ENCODE data around the gene RING1. TPM values are rescaled to one million over a fixed set of nuclear protein-coding genes. Genes with fewer than 3 reads are reported as not detected.

Gene RING1
- total RNA-seq (10 to 100 TPM; 27.9 to 28.2 TPM), total RNA-seq (27.7 to 50.5 reads per million in 2 donors)

DNA sequence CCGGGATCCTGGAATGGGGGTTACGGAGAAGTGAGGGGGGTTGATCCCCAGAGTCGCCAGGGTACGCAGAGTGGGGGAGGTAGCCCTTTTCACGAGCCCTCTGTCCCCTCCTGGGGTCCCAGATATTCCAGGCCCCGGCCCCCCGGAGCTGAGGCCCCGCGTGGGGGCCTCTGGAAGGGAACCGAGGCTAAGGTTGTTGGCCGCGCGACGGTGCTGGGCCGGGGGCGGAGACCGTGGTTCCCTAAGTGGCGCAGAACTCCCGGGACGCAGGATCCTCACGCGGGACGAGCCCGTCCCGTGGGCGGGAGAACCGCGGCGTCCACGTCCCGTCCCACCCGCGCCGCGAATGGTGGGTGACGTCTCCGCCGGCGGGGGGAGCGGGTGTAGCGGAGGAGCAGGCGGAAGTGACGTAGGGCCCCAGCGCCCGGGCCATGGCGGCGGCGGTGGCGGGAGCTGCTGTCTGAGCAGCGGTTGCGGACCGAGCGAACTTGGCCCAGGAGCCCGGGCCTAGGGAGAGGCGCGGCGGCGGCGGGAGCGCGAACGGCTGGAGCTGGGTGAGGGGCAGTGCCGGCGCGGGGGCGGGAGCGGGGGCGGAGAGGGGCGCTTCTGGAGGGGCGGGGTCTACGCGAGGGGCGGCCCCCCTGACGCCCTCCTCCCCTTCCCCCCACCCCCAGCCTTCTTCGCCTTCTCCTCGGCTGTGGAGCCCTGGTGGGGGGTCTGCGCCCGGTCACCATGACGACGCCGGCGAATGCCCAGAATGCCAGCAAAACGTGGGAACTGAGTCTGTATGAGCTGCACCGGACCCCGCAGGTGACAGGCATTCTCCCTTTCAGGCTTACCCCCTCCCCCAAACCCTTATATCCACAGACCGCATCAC is at the start of gene RING1:
Gene RING1, plus strand, starts transcription at position 410 of the 877 bp plus-strand sequence. Its CDS starts 323 bp downstream, at position 733.
- DNase-seq, result peak; percentile 81 to 89 (median 82)
- H3K27me3 Mint-ChIP-seq, result peaks cover 14% of the 10 kb centered on the region
- peak within 1 kb of the TSS; percentile 90 for H3K27ac Mint-ChIP-seq
- H3K9me3 ChIP-seq (ENCODE audit: control insufficient read depth, low read length, poor library complexity, severe bottlenecking), result no peaks in the 10 kb centered on the region
- H3K36me3 Mint-ChIP-seq (ENCODE audit: low read depth), result peaks cover 4% of the 10 kb centered on the region
- H3K4me3 Mint-ChIP-seq, result peak within 1 kb of the TSS; percentile 96
- peak; percentile 66 for ATAC-seq
- H3K4me1 Mint-ChIP-seq, result peaks cover 51% of the 10 kb centered on the region

DNA sequence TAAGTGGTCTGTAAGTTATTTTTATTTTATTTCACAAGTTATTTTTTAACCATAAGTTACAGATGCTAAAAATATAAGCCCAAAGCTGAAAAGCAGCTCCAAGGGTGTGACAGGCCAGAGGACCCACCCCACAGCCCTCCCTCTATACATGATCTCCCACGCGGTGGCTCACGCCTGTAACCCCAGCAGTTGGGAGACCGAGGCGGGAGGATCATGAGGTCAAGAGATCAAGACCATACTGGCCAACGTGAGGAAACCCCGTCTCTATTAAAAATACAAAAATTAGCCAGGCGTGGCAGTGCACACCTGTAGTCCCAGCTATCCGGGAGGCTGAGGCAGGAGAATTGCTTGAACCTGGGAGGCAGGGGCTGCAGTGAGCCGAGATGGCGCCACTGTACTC is 48.2 kb upstream of the RING1 start:
- H3K36me3 Mint-ChIP-seq (ENCODE audit: low read depth), result no peaks in the 10 kb centered on the region
- peaks cover 11% of the 10 kb centered on the region for H3K4me1 Mint-ChIP-seq
- no peak for ATAC-seq
- H3K9me3 ChIP-seq (ENCODE audit: control insufficient read depth, low read length, poor library complexity, severe bottlenecking), result no peaks in the 10 kb centered on the region
- H3K4me3 Mint-ChIP-seq, result no peak overlapping the region
- H3K27ac Mint-ChIP-seq, result no peak overlapping the region
- H3K27me3 Mint-ChIP-seq, result peaks cover 19% of the 10 kb centered on the region
- DNase-seq, result no peak

DNA sequence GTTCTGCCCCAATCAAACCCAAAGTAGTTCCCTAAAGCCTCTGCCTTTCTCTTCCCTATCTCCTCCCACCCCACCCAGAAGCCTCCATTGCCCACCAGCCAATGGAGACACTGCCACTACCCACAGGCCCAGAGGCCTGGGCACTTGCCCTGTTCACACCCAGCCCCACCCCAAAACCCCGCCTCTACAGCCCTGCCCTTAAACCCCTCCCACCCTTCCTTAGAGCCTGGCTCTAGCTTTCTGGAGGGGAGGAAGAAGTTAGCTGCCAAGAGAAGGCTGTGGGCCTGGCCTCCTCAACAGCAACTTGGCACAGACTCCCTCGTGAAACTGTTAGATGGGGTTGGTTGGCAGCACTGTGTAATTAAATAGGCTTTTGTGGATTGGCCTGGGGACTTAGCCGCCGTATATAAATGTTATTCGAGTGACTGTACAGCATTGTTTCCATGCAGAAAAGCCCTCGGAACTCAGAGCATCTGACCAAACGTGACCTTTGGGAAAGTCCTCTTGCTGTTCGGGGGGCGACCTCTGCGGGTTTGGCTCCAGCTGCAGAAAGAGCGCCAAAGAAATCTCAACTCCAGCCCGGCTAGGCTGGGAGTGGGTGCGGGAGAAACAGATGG is 47.5 kb upstream of the RING1 start:
- Mint-ChIP-seq H3K4me1 (peaks cover 13% of the 10 kb centered on the region), H3K27me3 (peaks cover 23% of the 10 kb centered on the region), H3K36me3 (ENCODE audit: low read depth) (no peaks in the 10 kb centered on the region), H3K27ac (no peak overlapping the region), H3K4me3 (peak overlapping the region; percentile 92)
- ATAC-seq (no peak), DNase-seq (no peak)
- H3K9me3 ChIP-seq (ENCODE audit: control insufficient read depth, low read length, poor library complexity, severe bottlenecking), result no peaks in the 10 kb centered on the region

DNA sequence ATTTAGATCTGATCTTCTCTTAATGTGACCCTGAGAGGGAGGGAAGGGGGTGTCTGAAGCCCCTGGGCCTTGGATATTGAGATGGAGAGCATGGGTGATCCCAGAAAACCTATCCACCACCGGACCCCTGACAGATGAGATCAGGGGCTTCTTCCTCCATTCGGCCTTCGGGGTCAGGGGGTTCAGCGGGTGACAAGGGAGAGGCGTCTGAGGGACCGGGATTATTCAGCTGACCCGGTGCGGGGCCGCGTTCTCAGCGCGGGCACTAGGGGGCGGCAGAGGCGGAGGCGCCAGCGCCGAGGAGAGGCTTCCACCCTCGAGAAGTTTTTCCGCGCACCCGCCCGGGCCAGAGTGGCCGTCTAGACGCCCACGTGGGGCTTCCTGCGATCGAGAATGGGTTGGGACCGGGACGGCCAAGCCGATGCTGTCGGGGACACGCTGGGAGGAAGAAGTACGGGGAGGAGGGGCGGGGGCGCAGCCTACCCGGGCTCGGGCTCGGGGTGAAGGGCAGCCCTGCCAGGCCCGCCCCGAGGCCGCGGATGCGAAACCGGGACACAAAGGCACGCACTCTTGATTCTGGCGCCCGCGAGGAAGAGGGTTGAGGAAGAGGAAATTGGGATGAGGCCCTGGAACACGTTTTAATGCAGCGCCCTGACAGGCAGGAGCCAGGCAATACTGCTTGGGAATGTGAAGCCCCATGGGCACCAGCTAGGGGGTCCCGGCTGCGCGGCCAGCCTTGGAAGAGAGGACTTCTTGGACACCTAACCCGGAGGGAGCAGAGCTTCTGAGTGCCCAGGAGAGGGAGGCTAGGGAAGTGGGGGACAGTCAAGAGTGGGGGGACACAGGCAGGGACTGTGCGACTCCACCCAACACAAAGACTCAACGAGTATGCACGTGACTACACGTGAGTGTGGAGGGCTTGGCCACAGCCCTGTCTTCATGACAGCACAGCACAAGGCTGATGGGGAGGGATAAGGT is 46.7 kb upstream of the RING1 start:
- no peaks in the 10 kb centered on the region for H3K9me3 ChIP-seq (ENCODE audit: control insufficient read depth, low read length, poor library complexity, severe bottlenecking)
- H3K4me1 Mint-ChIP-seq, result peaks cover 13% of the 10 kb centered on the region
- H3K27me3 Mint-ChIP-seq, result peaks cover 22% of the 10 kb centered on the region
- peak; percentile 98 for ATAC-seq
- peak; percentile 71 to 84 (median 75) for DNase-seq
- H3K36me3 Mint-ChIP-seq (ENCODE audit: low read depth), result no peaks in the 10 kb centered on the region
- H3K4me3 Mint-ChIP-seq, result peak overlapping the region; percentile 92
- H3K27ac Mint-ChIP-seq, result no peak overlapping the region

DNA sequence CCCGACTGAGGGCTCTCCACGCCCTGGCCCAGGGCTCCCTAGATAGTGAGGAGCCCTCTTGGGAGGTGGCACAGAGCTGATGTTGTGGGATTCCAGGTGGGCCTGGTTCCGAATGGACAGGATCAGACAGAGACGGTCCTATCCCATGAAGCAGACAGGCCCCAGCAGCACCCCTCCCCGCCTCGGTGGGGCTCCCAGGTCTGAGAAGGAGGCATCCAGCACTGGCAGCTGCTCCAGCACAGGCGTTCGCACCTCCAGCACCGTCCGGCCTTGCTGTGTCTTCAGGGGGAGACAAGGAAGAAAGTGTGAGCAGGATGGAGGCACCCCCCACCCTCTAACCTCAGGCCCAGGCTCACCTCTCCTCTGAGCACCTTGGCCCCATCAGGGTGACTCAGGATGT is 44.8 kb upstream of the RING1 start:
- no peaks in the 10 kb centered on the region for H3K9me3 ChIP-seq (ENCODE audit: control insufficient read depth, low read length, poor library complexity, severe bottlenecking)
- H3K36me3 Mint-ChIP-seq (ENCODE audit: low read depth), result no peaks in the 10 kb centered on the region
- ATAC-seq, result no peak
- DNase-seq, result no peak
- no peak overlapping the region for H3K27ac Mint-ChIP-seq
- no peak overlapping the region for H3K4me3 Mint-ChIP-seq
- peaks cover 16% of the 10 kb centered on the region for H3K27me3 Mint-ChIP-seq
- peaks cover 13% of the 10 kb centered on the region for H3K4me1 Mint-ChIP-seq

DNA sequence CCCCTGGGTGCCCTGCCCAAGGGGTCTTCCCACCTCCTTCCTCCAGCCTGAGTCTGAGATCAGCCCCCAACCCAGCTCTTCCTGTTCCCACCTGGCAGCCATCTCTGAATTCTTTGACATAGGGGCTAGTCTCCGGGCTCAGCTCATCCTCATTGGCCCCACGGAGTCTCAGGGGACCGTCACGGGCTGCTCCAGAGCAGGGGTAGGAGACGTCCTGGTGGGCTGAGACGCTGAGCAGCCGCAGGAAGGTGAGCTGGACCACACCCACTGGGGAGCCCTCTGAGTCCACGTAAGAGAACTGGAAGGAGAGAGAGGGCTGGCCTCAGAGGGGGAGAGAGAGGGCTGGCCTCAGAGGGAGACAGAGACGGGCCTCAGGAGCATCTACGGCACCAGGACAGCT is 44.1 kb upstream of the RING1 start:
- Mint-ChIP-seq H3K27ac (no peak overlapping the region), H3K4me3 (peak overlapping the region; percentile 33), H3K4me1 (peaks cover 13% of the 10 kb centered on the region), H3K36me3 (ENCODE audit: low read depth) (no peaks in the 10 kb centered on the region), H3K27me3 (peaks cover 13% of the 10 kb centered on the region)
- ATAC-seq (no peak), DNase-seq (no peak)
- no peaks in the 10 kb centered on the region for H3K9me3 ChIP-seq (ENCODE audit: control insufficient read depth, low read length, poor library complexity, severe bottlenecking)

DNA sequence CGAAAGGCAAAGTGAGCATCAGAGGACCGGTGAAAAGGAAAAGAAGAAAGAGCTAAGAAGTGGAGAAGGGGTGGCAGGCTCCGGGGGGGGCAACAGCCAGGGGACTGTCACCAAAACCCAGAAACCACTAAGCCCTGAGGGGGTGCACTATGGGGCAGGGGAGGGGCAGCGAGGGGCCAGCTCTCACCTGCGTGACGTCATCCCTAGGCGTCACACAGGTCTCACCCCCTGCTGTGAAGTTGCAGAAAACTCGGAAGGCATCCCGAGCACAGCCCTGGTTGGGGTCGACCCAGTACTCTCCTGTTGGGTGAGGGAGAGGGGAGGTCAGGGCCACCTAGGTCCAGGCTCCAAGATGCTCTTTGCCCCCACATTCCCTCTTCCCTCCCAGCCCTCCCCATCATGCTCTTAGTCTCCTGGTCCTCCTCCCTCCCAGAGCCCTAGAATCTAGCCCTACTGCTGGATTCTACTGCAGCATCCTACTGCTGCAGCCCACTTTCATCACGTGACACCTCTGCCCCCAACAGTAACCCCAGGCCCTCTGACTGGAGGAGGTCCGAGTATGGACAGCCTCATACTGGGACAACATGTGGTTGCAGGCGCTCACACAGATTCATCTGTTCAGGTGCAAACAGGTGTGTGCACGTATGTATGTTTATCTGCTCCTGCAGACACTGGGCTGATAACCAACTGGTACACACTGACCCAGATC is 43.5 kb upstream of the RING1 start:
- no peaks in the 10 kb centered on the region for H3K9me3 ChIP-seq (ENCODE audit: control insufficient read depth, low read length, poor library complexity, severe bottlenecking)
- no peak overlapping the region for H3K27ac Mint-ChIP-seq
- peaks cover 13% of the 10 kb centered on the region for H3K4me1 Mint-ChIP-seq
- no peak for ATAC-seq
- H3K27me3 Mint-ChIP-seq, result peaks cover 13% of the 10 kb centered on the region
- no peak for DNase-seq
- no peak overlapping the region for H3K4me3 Mint-ChIP-seq
- no peaks in the 10 kb centered on the region for H3K36me3 Mint-ChIP-seq (ENCODE audit: low read depth)

DNA sequence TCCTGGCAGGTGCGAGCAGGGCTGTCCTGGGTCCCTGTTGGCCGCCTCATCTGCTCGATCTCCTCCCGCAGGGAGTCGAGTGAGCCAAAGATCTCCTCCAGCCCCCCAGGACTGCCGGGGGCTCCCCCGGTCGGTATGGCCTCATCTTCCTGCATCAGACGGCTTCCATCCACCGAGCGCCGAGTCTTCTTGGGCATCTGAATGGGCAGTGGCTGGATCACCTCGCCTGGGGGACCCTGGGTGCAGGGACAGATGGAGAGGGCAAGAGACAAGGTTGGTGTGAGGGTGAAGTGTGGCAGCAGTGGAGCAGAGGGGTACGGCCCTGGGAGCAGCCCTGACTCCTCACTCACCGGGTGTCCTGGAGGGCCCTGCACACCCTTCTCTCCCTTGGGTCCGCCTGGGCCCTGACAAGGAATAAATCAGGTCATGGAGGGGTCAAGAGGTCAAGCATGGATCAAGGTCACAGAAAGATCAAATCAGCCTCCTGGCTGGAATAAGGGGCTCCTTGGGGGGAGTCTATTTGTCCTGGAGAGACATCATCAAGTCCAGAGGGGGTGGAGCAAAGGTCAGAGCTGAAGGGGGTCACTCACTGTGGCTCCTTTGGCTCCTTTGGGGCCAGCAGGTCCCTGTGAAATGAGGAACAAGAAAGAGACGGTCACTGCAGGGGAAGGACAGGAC is 42.6 kb upstream of the RING1 start:
- H3K9me3 ChIP-seq (ENCODE audit: control insufficient read depth, low read length, poor library complexity, severe bottlenecking), result no peaks in the 10 kb centered on the region
- Mint-ChIP-seq H3K4me1 (peaks cover 14% of the 10 kb centered on the region), H3K27ac (no peak overlapping the region), H3K4me3 (peak overlapping the region; percentile 25), H3K36me3 (ENCODE audit: low read depth) (no peaks in the 10 kb centered on the region), H3K27me3 (peaks cover 13% of the 10 kb centered on the region)
- DNase-seq (no peak), ATAC-seq (no peak)

DNA sequence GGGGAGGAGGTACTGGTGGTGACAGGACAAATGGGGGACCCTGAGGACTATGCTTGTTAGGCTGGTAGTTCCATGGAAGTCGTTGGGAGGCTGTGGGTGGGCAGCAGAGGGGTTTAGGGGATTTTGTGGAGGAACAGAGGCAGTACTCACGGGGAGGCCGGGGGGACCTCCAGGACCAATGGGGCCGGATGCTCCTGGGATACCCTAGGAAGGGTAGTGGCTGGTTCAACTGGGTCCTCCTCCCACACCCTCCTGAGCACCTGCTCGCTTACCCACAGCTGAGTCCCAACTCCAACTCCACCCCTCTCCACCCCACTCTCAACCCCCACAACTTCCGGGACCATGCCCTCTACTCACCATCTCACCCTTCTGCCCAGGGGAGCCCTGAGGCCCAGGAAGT is 41.9 kb upstream of the RING1 start:
- ATAC-seq (no peak), DNase-seq (no peak)
- H3K9me3 ChIP-seq (ENCODE audit: control insufficient read depth, low read length, poor library complexity, severe bottlenecking), result no peaks in the 10 kb centered on the region
- H3K4me1 Mint-ChIP-seq, result peaks cover 12% of the 10 kb centered on the region
- peaks cover 13% of the 10 kb centered on the region for H3K27me3 Mint-ChIP-seq
- no peak overlapping the region for H3K27ac Mint-ChIP-seq
- H3K4me3 Mint-ChIP-seq, result no peak overlapping the region
- no peaks in the 10 kb centered on the region for H3K36me3 Mint-ChIP-seq (ENCODE audit: low read depth)

DNA sequence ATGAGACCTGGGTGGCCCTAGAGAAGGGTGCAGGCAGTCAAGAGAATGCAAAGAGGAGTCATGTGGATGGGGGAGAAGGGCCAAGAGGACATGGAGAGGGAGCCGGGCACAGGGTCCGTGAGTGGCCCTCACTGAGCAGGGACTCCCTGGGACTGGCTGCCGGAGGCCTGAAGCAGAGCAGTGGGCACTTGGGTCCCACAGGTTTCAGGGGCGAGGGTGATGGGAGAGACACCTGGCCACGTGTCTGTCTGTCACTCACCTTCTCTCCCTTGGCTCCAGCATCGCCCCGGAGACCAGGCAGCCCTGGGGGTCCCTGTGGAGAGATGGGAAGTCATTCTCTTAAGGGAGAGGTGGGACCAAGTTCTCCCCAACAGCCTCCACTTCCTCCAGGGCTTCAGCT is 41.5 kb upstream of the RING1 start:
- H3K27ac Mint-ChIP-seq, result no peak overlapping the region

DNA sequence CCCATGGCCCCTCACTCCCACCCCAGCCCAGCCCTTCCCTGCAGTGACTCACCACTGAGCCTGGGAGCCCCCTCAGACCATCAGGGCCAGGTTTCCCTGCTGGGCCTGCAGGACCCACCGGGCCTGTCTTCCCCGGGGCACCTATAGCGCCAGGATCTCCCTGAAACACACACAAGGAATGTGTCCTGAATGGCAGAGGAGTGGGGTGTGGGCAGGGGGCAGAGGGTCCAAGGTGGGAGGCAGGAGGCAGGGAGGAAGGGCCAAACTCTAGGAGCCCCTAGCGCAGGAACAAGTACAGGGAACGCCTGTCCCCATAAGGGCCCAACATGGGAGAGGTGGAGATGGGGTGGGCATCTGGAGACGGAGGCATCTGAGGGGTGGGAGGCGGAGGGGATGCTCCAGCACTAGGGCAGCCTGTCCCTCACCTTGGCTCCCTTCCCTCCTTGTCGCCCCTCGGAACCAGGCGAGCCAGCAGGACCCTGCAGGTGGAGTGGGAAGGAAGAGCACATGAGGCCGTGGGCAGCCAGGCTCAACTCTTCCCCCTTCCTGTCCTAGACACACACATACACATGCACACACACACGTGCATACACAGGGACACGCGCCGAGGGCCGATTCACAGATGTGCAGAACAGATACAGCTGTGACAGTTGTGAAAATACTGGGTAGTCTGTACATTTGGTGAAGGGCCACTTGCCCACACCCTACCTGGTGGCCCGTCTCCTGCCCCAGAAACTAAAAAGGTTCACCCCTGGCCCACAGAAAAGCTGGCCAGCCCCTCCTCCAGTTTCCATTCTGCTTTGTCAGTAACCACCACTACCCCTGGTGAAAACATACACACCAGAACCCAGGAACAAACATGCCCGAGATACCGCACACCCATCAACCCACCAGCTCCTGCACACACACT is 40.7 kb upstream of the RING1 start:
- ATAC-seq (no peak), DNase-seq (no peak)
- Mint-ChIP-seq H3K4me3 (no peak overlapping the region), H3K36me3 (ENCODE audit: low read depth) (no peaks in the 10 kb centered on the region), H3K27ac (no peak overlapping the region), H3K27me3 (peaks cover 15% of the 10 kb centered on the region), H3K4me1 (peaks cover 9% of the 10 kb centered on the region)
- H3K9me3 ChIP-seq (ENCODE audit: control insufficient read depth, low read length, poor library complexity, severe bottlenecking), result no peaks in the 10 kb centered on the region

More for the DNA sequence above, 41.5 kb upstream of the RING1 start:
- H3K9me3 ChIP-seq (ENCODE audit: control insufficient read depth, low read length, poor library complexity, severe bottlenecking), result no peaks in the 10 kb centered on the region
- ATAC-seq (no peak), DNase-seq (no peak)
- no peak overlapping the region for H3K4me3 Mint-ChIP-seq
- H3K4me1 Mint-ChIP-seq, result peaks cover 8% of the 10 kb centered on the region
- no peaks in the 10 kb centered on the region for H3K36me3 Mint-ChIP-seq (ENCODE audit: low read depth)
- H3K27me3 Mint-ChIP-seq, result peaks cover 13% of the 10 kb centered on the region

All from T-helper 17 cell (primary cell).